RWPE2 (cell line): ENCODE results near the gene PCDH7.

Experiments used
- ATAC-seq: fragments of 200-7000 bp; cut with Tn5 transposase; 3 replicates; pipeline ENCODE4 v1.9.1; 2021; ENCODE audit warnings: low read depth
- DNase-seq: peaks from one replicate; pipeline ENCODE4 v3.0.0-alpha.2; 2020; ENCODE audit warnings: low spot score
- H3K27ac ChIP-seq: fragments of 450-650 bp; 2 replicates; pipeline ENCODE4 v1.5.1; 2017; ENCODE audit warnings: mild to moderate bottlenecking; ENCODE audit not compliant: poor library complexity, severe bottlenecking
- H3K27me3 ChIP-seq: fragments of 250-450 bp; sonication (Bioruptor Pico); 2 replicates; pipeline ENCODE4 v1.5.1; 2021; ENCODE audit warnings: mild to moderate bottlenecking, moderate library complexity; ENCODE audit not compliant: insufficient read depth, poor library complexity, severe bottlenecking
- H3K36me3 ChIP-seq: fragments of 250-450 bp; sonication (Bioruptor Pico); 2 replicates; pipeline ENCODE4 v1.5.1; 2020; ENCODE audit warnings: low read depth, mild to moderate bottlenecking, moderate library complexity
- H3K4me1 ChIP-seq: fragments of 250-450 bp; sonication (Bioruptor Pico); 2 replicates; pipeline ENCODE4 v1.5.1; 2021; ENCODE audit warnings: mild to moderate bottlenecking, moderate library complexity; ENCODE audit not compliant: insufficient read depth, poor library complexity, severe bottlenecking
- H3K4me3 ChIP-seq: fragments of 250-450 bp; sonication (Bioruptor Pico); 2 replicates; pipeline ENCODE4 v1.5.1; 2021; ENCODE audit warnings: mild to moderate bottlenecking, moderate library complexity; ENCODE audit not compliant: severe bottlenecking
- H3K9me3 ChIP-seq: fragments of 250-450 bp; sonication (Bioruptor Pico); 2 replicates; pipeline ENCODE4 v1.5.1; 2021; ENCODE audit warnings: mild to moderate bottlenecking, moderate library complexity; ENCODE audit not compliant: severe bottlenecking
- TF ChIP-seq, protein P1 (sequence below): fragments of 450-650 bp; IDR thresholded peaks from one replicate; pipeline ENCODE4 v1.5.1; 2017; ENCODE audit warnings: mild to moderate bottlenecking, moderate library complexity; ENCODE audit not compliant: poor library complexity, severe bottlenecking

PCDH7 gene

DNA sequence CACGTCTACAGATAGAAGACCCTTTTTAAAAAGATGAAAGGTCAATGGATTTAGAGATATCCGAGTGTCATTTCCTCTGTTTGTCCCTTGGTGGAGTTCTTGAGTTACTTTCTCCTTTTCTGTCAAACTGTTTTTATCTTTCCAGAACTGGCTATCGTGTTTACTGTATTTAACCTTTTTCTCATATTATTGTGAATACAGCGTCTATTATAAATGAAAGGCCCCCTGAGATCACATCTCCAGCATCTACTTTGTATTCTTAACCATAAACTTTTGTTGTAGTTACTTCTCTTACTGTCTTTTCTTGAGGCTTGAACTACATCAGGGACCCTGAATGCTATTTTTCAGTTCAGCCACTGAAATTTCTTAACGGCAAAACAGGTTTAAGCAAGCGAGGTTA lies 4.0 kb upstream of the PCDH7 start:
- TF ChIP-seq, protein P1, sequence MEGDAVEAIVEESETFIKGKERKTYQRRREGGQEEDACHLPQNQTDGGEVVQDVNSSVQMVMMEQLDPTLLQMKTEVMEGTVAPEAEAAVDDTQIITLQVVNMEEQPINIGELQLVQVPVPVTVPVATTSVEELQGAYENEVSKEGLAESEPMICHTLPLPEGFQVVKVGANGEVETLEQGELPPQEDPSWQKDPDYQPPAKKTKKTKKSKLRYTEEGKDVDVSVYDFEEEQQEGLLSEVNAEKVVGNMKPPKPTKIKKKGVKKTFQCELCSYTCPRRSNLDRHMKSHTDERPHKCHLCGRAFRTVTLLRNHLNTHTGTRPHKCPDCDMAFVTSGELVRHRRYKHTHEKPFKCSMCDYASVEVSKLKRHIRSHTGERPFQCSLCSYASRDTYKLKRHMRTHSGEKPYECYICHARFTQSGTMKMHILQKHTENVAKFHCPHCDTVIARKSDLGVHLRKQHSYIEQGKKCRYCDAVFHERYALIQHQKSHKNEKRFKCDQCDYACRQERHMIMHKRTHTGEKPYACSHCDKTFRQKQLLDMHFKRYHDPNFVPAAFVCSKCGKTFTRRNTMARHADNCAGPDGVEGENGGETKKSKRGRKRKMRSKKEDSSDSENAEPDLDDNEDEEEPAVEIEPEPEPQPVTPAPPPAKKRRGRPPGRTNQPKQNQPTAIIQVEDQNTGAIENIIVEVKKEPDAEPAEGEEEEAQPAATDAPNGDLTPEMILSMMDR, result peak; percentile 83
- Histone ChIP-seq H3K4me3 (peak overlapping the region; percentile 39), H3K9me3 (no peaks in the 10 kb centered on the region), H3K4me1 (peaks cover 6% of the 10 kb centered on the region), H3K36me3 (no peaks in the 10 kb centered on the region), H3K27me3 (no peaks in the 10 kb centered on the region), H3K27ac (peak overlapping the region; percentile 75)
- DNase-seq, result no peak
- no peak for ATAC-seq

DNA sequence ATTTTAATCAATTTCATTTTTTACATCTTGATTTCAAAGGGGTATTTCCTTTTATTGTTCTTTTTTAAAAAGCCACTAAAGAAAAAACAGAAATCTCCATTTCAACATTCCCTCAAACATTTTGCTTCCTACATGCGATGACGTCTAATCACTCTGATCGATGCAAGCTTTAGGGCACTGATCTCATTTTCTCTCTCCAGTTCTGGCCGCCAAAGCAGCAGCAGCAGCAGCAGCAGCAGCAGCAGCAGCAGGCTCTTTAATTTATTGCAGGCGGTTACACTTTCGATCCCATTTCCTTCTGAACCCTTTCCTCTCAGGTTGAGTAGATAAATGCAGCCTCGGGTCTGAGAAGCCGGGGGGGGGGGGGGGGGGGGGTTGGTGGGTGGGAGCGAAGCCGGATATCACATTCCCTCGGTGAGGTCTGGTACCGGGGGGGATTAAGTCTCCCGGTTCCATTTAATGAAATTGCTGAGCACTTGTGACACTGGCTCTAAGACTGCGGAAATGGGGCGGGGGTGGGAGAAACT lies 3.4 kb upstream of the PCDH7 start:
- Histone ChIP-seq H3K9me3 (no peaks in the 10 kb centered on the region), H3K27me3 (no peaks in the 10 kb centered on the region), H3K4me3 (peak overlapping the region; percentile 39), H3K27ac (peak overlapping the region; percentile 75), H3K4me1 (peaks cover 6% of the 10 kb centered on the region), H3K36me3 (no peaks in the 10 kb centered on the region)
- TF ChIP-seq, protein P1, result no peak
- DNase-seq (no peak), ATAC-seq (no peak)

DNA sequence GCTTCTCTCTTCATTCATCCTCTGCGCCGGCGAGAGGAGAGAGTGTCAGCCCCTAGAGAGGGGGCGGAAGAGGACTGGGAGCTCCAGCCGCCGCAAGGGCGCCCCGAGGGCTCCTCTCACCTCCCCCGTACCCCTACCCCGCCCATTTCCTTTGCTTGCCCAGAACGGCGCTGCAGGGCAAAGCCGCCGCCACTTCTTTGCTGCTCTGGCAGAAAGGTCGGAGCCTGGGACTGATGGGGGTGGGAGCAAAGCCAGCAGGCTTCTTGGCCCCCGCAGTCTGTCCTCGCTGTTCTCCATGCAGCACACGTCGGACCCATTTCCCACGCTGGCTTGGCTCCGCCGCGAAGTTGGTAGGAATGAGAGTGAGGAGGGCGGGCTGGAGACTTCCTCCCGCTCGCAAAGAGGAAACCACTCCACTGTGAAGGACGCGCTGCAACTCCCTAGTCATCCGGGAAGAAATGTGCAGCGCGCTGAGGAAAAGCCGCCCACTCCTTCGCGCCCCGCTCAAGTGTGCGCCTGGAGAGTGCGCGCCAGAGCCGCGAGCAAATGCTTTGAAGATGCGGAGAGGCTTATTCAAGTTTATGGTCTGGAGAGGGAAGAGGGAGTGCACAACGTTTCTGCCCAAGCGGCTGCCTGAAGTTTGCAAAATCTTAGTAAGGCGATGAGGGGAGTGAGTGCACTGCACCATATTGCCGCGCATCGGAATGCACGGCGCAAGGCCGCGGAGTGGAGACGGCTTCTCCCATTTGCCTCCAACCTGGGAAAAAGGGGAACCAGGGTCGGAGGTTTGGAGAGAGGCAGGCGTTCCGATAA lies 2.8 kb upstream of the PCDH7 start:
- Histone ChIP-seq H3K36me3 (no peaks in the 10 kb centered on the region), H3K4me3 (peak overlapping the region; percentile 39), H3K27ac (peak overlapping the region; percentile 75), H3K27me3 (no peaks in the 10 kb centered on the region), H3K9me3 (no peaks in the 10 kb centered on the region), H3K4me1 (peaks cover 6% of the 10 kb centered on the region)
- ATAC-seq (peak; percentile 49), DNase-seq (peak; percentile 72)
- TF ChIP-seq, protein P1, result no peak

DNA sequence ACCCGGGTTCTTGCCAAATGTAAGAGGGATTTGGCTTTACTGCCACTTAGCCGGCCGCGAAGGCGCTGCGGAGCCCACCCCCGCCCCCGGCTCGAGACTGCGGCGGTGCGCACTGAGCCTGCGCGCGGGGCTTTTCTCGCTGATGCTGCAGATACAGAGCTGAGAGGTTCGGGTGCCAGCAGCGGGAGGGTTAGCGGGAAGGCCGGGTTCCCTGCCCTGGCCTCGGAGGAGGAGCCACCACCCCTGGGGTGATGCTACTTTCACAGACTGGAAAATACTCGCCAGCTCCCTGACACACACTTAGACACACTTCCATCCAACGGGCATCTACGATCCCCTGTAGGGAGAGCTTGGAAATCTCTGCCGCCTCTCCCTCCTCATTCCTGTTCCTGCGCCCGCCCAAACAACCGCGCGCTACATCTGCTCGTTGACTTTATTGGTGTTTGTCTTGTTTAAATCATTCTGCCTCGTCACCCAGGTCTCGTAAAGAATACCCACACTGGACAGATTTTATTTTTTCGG lies 2.1 kb upstream of the PCDH7 start:
- Histone ChIP-seq H3K9me3 (no peaks in the 10 kb centered on the region), H3K27me3 (no peaks in the 10 kb centered on the region), H3K4me3 (peak overlapping the region; percentile 39), H3K4me1 (peaks cover 6% of the 10 kb centered on the region), H3K36me3 (no peaks in the 10 kb centered on the region), H3K27ac (peak overlapping the region; percentile 75)
- TF ChIP-seq, protein P1, result no peak
- peak; percentile 66 for DNase-seq
- peak; percentile 21 for ATAC-seq
